PC-3 (cell line): Measurements from ENCODE around the gene SVIL.

Source experiments
- CTCF ChIP-seq: fragments of 300-600 bp; sonication (generic); conservative IDR thresholded peaks from 2 replicates; pipeline ENCODE4 v1.5.1; 2017; ENCODE audit warnings: antibody characterized with exemption, low read depth, mild to moderate bottlenecking, low read length
- EZH2 ChIP-seq: fragments of 300-600 bp; sonication (generic); IDR thresholded peaks from one replicate; pipeline ENCODE4 v1.6.1; 2017; ENCODE audit warnings: antibody characterized with exemption, mild to moderate bottlenecking, low read length; ENCODE audit not compliant: unreplicated experiment
- EZH2phosphoT487 ChIP-seq: fragments of 300-600 bp; sonication (generic); IDR thresholded peaks from 2 replicates; pipeline ENCODE4 v1.6.1; 2018; ENCODE audit warnings: mild to moderate bottlenecking, antibody characterized with exemption, low read length, borderline replicate concordance

- no peak for TF ChIP-seq CTCF
- TF ChIP-seq EZH2: no peak
- TF ChIP-seq EZH2phosphoT487: no peak
Measured at GRCh38 chr10:29636178-29636577, 1.4 kb upstream of the SVIL start.
